ENCODE data around the gene DSCAML1. TPM values are rescaled to one million over a fixed set of nuclear protein-coding genes. Genes with fewer than 3 reads are reported as not detected.

DSCAML1 gene
- total and polyA plus RNA-seq, 4 experiments from 2014 or later: 1.00 to 1.0 TPM; not detected in 2

- H3K9me3 Mint-ChIP-seq: no peaks in the 10 kb centered on the region
- POLR2A ChIA-PET (ENCODE audit: partially characterized antibody): interaction anchor here (1.0 to 3.0 kb wide), 7 partner anchors 14 to 231 kb away, joined by 3 to 21 read pairs (median 6); partner anchors contain the start of gene IL10RA
- no peak overlapping the region for H3K4me3 Mint-ChIP-seq
- Histone ChIP-seq H3K27ac (ENCODE audit: low read depth, low read length) (no peak overlapping the region), H3K9me3 (ENCODE audit: control insufficient read depth in 1 of 2, low read length in 2 of 2) (no peaks in the 10 kb centered on the region), H3K27me3 (ENCODE audit: insufficient read depth, low read length) (no peaks in the 10 kb centered on the region), H3K4me1 (ENCODE audit: insufficient read depth, low read length) (peaks cover 38% of the 10 kb centered on the region), H3K4me3 (ENCODE audit: low read length in 2 of 2) (no peak overlapping the region), H3K36me3 (ENCODE audit: insufficient read depth, low read length) (no peaks in the 10 kb centered on the region)
- H3K4me1 Mint-ChIP-seq: peaks cover 18 to 61% (median 36%) of the 10 kb centered on the region in 4 donors
- H3K27me3 Mint-ChIP-seq: no peaks in the 10 kb centered on the region
- CTCF ChIA-PET (ENCODE audit: partially characterized antibody): interaction anchor here (0.6 to 16.1 kb wide), 13 partner anchors 7 to 500 kb away, joined by 3 to 440 read pairs (median 7); no protein-coding TSS in a partner anchor
- H3K27ac Mint-ChIP-seq: peak overlapping the region in 3 of 7 donors; percentile 41 to 61 (median 42)
- no peaks in the 10 kb centered on the region for H3K36me3 Mint-ChIP-seq
- DNase-seq: peak in 3 of 5 donors; percentile 34 to 43 (median 43)
- intact Hi-C loops (cut with micrococcal nuclease): loop anchor here (1.0 kb wide), 2 partner anchors 125 to 231 kb away; no protein-coding TSS in a partner anchor
Measured at GRCh38 chr11:117822074-117823033, 25.3 kb upstream of the DSCAML1 start.

GRCh38 chr11:117821431-117821830, 24.4 kb upstream of the DSCAML1 start:
- H3K9me3 Mint-ChIP-seq: no peaks in the 10 kb centered on the region
- no peak overlapping the region for H3K27ac ChIP-seq (ENCODE audit: low read depth, low read length)
- H3K9me3 ChIP-seq (ENCODE audit: control insufficient read depth in 1 of 2, low read length in 2 of 2): no peaks in the 10 kb centered on the region
- CTCF ChIA-PET (ENCODE audit: partially characterized antibody): interaction anchor here (0.8 to 16.1 kb wide), 9 partner anchors 13 to 395 kb away, joined by 3 to 440 read pairs (median 5); no protein-coding TSS in a partner anchor
- intact Hi-C loops (cut with micrococcal nuclease): no loop called here
- no peaks in the 10 kb centered on the region for H3K27me3 Mint-ChIP-seq
- no peak overlapping the region for H3K4me3 Mint-ChIP-seq
- H3K4me3 ChIP-seq (ENCODE audit: low read length in 2 of 2): no peak overlapping the region
- no peak overlapping the region for H3K27ac Mint-ChIP-seq
- H3K4me1 ChIP-seq (ENCODE audit: insufficient read depth, low read length): peaks cover 47% of the 10 kb centered on the region
- H3K27me3 ChIP-seq (ENCODE audit: insufficient read depth, low read length): no peaks in the 10 kb centered on the region
- H3K4me1 Mint-ChIP-seq: peaks cover 18 to 57% (median 36%) of the 10 kb centered on the region in 4 donors
- POLR2A ChIA-PET (ENCODE audit: partially characterized antibody): interaction anchor here (1.1 to 1.9 kb wide), 2 partner anchors 13 to 126 kb away, joined by 6 to 7 read pairs; no protein-coding TSS in a partner anchor
- no peaks in the 10 kb centered on the region for H3K36me3 ChIP-seq (ENCODE audit: insufficient read depth, low read length)
- no peak for DNase-seq
- H3K36me3 Mint-ChIP-seq: no peaks in the 10 kb centered on the region

- no peaks in the 10 kb centered on the region for H3K27me3 Mint-ChIP-seq
- no peak overlapping the region for H3K4me3 ChIP-seq (ENCODE audit: low read length in 2 of 2)
- H3K27ac Mint-ChIP-seq: peak overlapping the region in 1 of 7 donors; percentile 55
- H3K36me3 ChIP-seq (ENCODE audit: insufficient read depth, low read length): no peaks in the 10 kb centered on the region
- H3K4me3 Mint-ChIP-seq: no peak overlapping the region
- H3K27ac ChIP-seq (ENCODE audit: low read depth, low read length): no peak overlapping the region
- H3K36me3 Mint-ChIP-seq: no peaks in the 10 kb centered on the region
- peaks cover 18 to 60% (median 40%) of the 10 kb centered on the region in 4 donors for H3K4me1 Mint-ChIP-seq
- no peaks in the 10 kb centered on the region for H3K27me3 ChIP-seq (ENCODE audit: insufficient read depth, low read length)
- ChIA-PET POLR2A (ENCODE audit: partially characterized antibody) (interaction anchor here (1.1 kb wide), 1 partner anchor 127 kb away, joined by 7 read pairs; no protein-coding TSS in a partner anchor), CTCF (ENCODE audit: partially characterized antibody) (interaction anchor here (1.1 to 16.1 kb wide), 8 partner anchors 7 to 394 kb away, joined by 3 to 440 read pairs (median 36); partner anchors contain the start of gene FXYD2)
- H3K9me3 Mint-ChIP-seq: no peaks in the 10 kb centered on the region
- no peak for DNase-seq
- no peaks in the 10 kb centered on the region for H3K9me3 ChIP-seq (ENCODE audit: control insufficient read depth in 1 of 2, low read length in 2 of 2)
- intact Hi-C loops (cut with micrococcal nuclease): no loop called here
- peaks cover 56% of the 10 kb centered on the region for H3K4me1 ChIP-seq (ENCODE audit: insufficient read depth, low read length)
Measured at GRCh38 chr11:117820516-117820915, 23.5 kb upstream of the DSCAML1 start.

GRCh38 chr11:117820071-117820470, 23.1 kb upstream of the DSCAML1 start:
- intact Hi-C loops (cut with micrococcal nuclease): no loop called here
- H3K27ac ChIP-seq (ENCODE audit: low read depth, low read length): no peak overlapping the region
- ChIA-PET CTCF (ENCODE audit: partially characterized antibody) (interaction anchor here (0.7 to 16.1 kb wide), 5 partner anchors 7 to 233 kb away, joined by 3 to 440 read pairs (median 81); partner anchors contain the start of gene FXYD2), POLR2A (ENCODE audit: partially characterized antibody) (interaction anchor here (1.1 to 1.6 kb wide), 2 partner anchors 11 to 232 kb away, joined by 3 to 5 read pairs; no protein-coding TSS in a partner anchor)
- peaks cover 60% of the 10 kb centered on the region for H3K4me1 ChIP-seq (ENCODE audit: insufficient read depth, low read length)
- no peak overlapping the region for H3K4me3 ChIP-seq (ENCODE audit: low read length in 2 of 2)
- no peak for DNase-seq
- H3K27me3 Mint-ChIP-seq: no peaks in the 10 kb centered on the region
- peak overlapping the region in 2 of 7 donors; percentile 15 to 55 for H3K27ac Mint-ChIP-seq
- peaks cover 20 to 65% (median 45%) of the 10 kb centered on the region in 4 donors for H3K4me1 Mint-ChIP-seq
- H3K36me3 ChIP-seq (ENCODE audit: insufficient read depth, low read length): no peaks in the 10 kb centered on the region
- no peaks in the 10 kb centered on the region for H3K36me3 Mint-ChIP-seq
- no peak overlapping the region for H3K4me3 Mint-ChIP-seq
- no peaks in the 10 kb centered on the region for H3K9me3 ChIP-seq (ENCODE audit: control insufficient read depth in 1 of 2, low read length in 2 of 2)
- no peaks in the 10 kb centered on the region for H3K27me3 ChIP-seq (ENCODE audit: insufficient read depth, low read length)
- H3K9me3 Mint-ChIP-seq: no peaks in the 10 kb centered on the region

DNA sequence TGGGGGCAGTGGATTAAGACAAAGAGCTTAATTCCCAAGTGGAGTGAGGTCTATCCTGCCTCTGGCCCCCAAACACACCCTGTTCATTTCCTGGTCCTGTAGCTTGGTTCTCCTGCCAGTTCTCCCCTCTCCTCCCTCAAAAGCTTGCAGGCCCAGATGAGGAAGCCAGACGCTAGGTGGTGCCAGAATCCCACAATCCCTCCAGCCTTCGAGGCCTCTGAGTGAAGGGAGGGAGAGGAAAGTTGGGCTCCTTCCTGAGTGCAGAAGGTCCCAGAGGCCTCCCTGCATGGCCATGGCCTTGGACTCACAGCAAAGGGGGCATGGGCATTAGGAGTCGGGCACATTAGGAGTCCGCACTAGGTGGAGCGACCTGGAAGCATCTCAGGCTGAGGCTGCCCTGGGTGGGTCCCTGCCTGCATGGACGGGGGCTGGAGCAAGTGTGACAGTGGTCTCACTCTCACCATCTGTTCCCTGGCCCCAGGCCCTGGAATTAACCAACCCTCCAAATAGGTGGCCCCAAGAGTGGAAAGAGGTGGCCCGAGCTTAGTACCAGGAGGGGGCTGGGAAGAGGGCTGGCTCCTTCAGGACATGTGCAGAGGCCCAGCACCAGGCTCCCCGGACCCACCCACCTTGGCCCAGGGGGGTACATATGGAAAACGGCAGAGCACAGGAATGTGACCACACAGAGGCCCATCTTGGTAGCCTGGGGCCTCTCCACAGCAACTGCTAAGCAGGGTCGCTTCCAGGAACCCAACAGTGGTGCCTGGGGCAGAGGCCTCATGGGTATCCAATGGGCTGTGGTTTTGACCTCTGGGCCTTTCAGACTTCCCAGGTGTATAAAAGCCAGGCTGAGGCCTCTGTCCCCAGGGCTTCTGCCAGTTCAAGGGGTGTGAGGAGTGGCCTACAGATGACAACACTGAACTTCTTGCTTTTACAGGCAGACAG, 22.4 kb upstream of the DSCAML1 start:
- Mint-ChIP-seq H3K9me3 (no peaks in the 10 kb centered on the region), H3K27ac (peak overlapping the region in 2 of 7 donors; percentile 15 to 55), H3K4me3 (no peak overlapping the region), H3K4me1 (peaks cover 26 to 70% (median 49%) of the 10 kb centered on the region in 4 donors), H3K27me3 (no peaks in the 10 kb centered on the region), H3K36me3 (no peaks in the 10 kb centered on the region)
- H3K27me3 ChIP-seq (ENCODE audit: insufficient read depth, low read length): no peaks in the 10 kb centered on the region
- POLR2A ChIA-PET (ENCODE audit: partially characterized antibody): interaction anchor here (1.1 to 5.5 kb wide), 3 partner anchors 8 to 233 kb away, joined by 3 to 70 read pairs (median 5); partner anchors contain the start of gene FXYD2
- intact Hi-C loops (cut with micrococcal nuclease): no loop called here
- H3K4me3 ChIP-seq (ENCODE audit: low read length in 2 of 2): no peak overlapping the region
- DNase-seq: no peak
- H3K36me3 ChIP-seq (ENCODE audit: insufficient read depth, low read length): no peaks in the 10 kb centered on the region
- no peaks in the 10 kb centered on the region for H3K9me3 ChIP-seq (ENCODE audit: control insufficient read depth in 1 of 2, low read length in 2 of 2)
- CTCF ChIA-PET (ENCODE audit: partially characterized antibody): interaction anchor here (0.7 to 16.1 kb wide), 13 partner anchors 8 to 393 kb away, joined by 3 to 440 read pairs (median 14); partner anchors contain the start of gene FXYD2
- H3K27ac ChIP-seq (ENCODE audit: low read depth, low read length): no peak overlapping the region
- peaks cover 67% of the 10 kb centered on the region for H3K4me1 ChIP-seq (ENCODE audit: insufficient read depth, low read length)

- H3K27ac Mint-ChIP-seq: peak overlapping the region; percentile 81 to 94 (median 93)
- intact Hi-C loops (cut with micrococcal nuclease): no loop called here
Measured at GRCh38 chr11:117818041-117818873, 21.2 kb upstream of the DSCAML1 start.

More at GRCh38 chr11:117818041-117818873, 21.2 kb upstream of the DSCAML1 start:
- Mint-ChIP-seq H3K36me3 (no peaks in the 10 kb centered on the region), H3K4me3 (peak overlapping the region in 3 of 8 donors; percentile 59 to 74 (median 61)), H3K9me3 (no peaks in the 10 kb centered on the region), H3K27me3 (no peaks in the 10 kb centered on the region), H3K4me1 (peaks cover 28 to 70% (median 48%) of the 10 kb centered on the region in 4 donors)
- peak in 2 of 5 donors; percentile 36 to 86 for DNase-seq
- peaks cover 60% of the 10 kb centered on the region for H3K4me1 ChIP-seq (ENCODE audit: insufficient read depth, low read length)
- ChIA-PET POLR2A (ENCODE audit: partially characterized antibody) (interaction anchor here (1.6 to 5.5 kb wide), 6 partner anchors 9 to 234 kb away, joined by 5 to 70 read pairs (median 37); partner anchors contain the start of gene FXYD2), CTCF (ENCODE audit: partially characterized antibody) (interaction anchor here (0.9 to 16.1 kb wide), 22 partner anchors 9 to 392 kb away, joined by 3 to 440 read pairs (median 4); partner anchors contain the start of gene FXYD2)
- no peaks in the 10 kb centered on the region for H3K36me3 ChIP-seq (ENCODE audit: insufficient read depth, low read length)
- no peaks in the 10 kb centered on the region for H3K27me3 ChIP-seq (ENCODE audit: insufficient read depth, low read length)
- H3K27ac ChIP-seq (ENCODE audit: low read depth, low read length): peak overlapping the region; percentile 2
- H3K4me3 ChIP-seq (ENCODE audit: low read length in 2 of 2): no peak overlapping the region
- no peaks in the 10 kb centered on the region for H3K9me3 ChIP-seq (ENCODE audit: control insufficient read depth in 1 of 2, low read length in 2 of 2)
